T-helper 2 cell treated with Interferon-gamma antibody and Interleukin-4, amounts not matched to agents 5 μg/mL and 100 μg/mL, for 36 hours (primary cell): Measurements from ENCODE around the gene PLCB4.

Experiments
- DNase-seq: peaks from one replicate; pipeline ENCODE4 v3.0.0; 2021; ENCODE audit warnings: low spot score
- H3K27ac Mint-ChIP-seq: one replicate; pipeline ENCODE4 v1.8.0; 2021; ENCODE audit warnings: mild to moderate bottlenecking, mixed read lengths
- H3K27me3 Mint-ChIP-seq: one replicate; pipeline ENCODE4 v1.8.0; 2021; ENCODE audit warnings: low read depth, mixed read lengths
- H3K36me3 Mint-ChIP-seq: one replicate; pipeline ENCODE4 v1.8.0; 2021; ENCODE audit warnings: low read depth, mixed read lengths
- H3K4me1 Mint-ChIP-seq: one replicate; pipeline ENCODE4 v1.8.0; 2021; ENCODE audit warnings: low read depth, mixed read lengths
- H3K4me3 Mint-ChIP-seq: one replicate; pipeline ENCODE4 v1.8.0; 2022; ENCODE audit warnings: mild to moderate bottlenecking, moderate library complexity, mixed read lengths
- H3K9me3 Mint-ChIP-seq: one replicate; pipeline ENCODE4 v1.8.0; 2021; ENCODE audit warnings: mixed read lengths

PLCB4 gene

DNA sequence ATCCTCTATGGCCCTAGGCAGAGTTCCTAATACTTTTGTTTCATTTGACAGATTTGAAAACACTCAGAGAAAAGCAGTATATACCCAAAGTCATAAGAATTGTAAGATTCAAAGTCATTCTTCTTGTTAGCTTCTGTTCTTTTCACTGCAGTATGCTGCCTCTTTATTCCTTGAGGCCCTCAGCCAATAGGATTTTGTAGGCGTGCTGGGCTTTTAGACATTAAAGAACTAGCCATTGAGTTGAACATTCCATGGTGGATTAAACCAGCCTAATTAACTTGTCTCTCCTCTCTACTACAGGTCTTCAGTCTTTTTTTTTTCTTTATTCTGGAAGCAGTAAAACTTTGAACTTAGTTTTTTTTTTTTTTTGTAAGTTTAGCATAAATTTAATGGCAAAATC is 186.3 kb downstream of the PLCB4 start:
- Mint-ChIP-seq H3K4me3 (no peak overlapping the region), H3K4me1 (no peaks in the 10 kb centered on the region), H3K27ac (no peak overlapping the region), H3K9me3 (no peaks in the 10 kb centered on the region), H3K36me3 (no peaks in the 10 kb centered on the region), H3K27me3 (no peaks in the 10 kb centered on the region)
- no peak for DNase-seq

DNA sequence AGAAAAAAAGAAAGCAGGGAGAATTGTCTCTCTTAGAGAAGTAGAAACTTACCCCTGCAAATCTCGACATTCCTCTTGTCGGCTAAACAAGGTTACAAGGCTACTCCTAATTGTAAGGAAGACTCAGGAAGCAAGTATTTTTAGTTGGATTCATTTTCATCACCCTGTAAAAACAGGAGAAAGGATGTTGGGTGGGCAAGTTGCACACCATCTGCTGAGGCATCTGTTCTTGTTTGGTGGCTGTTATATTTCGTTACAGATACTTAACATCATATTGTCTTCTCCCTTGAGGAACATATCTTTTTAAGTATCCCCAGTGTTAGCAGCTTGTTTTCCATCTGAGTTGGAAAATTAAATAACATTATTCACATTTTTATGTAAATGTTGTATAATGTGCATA is 187.5 kb downstream of the PLCB4 start:
- H3K9me3 Mint-ChIP-seq, result no peaks in the 10 kb centered on the region
- DNase-seq, result no peak
- no peak overlapping the region for H3K27ac Mint-ChIP-seq
- no peaks in the 10 kb centered on the region for H3K27me3 Mint-ChIP-seq
- no peaks in the 10 kb centered on the region for H3K36me3 Mint-ChIP-seq
- H3K4me1 Mint-ChIP-seq, result no peaks in the 10 kb centered on the region
- H3K4me3 Mint-ChIP-seq, result no peak overlapping the region

DNA sequence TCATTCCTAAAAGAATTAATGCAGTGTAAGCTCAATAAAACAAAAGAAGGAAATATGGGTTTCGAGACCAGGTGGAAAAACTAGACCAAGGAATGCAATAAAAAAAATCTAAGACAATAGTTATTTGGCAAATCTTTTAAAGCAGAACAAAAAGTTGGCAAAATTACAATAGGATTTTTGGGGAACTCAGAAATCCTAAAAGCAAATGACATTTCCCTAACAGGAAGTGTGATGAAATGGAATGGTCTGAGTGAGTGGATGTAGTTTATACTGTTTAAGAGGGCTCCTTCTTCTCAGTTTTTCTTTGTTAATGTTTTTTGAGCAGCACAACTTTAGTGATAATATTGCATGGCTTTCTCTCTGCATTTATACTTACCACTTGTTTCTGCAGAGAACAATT is 190.0 kb downstream of the PLCB4 start:
- no peaks in the 10 kb centered on the region for H3K27me3 Mint-ChIP-seq
- H3K4me1 Mint-ChIP-seq, result no peaks in the 10 kb centered on the region
- no peak overlapping the region for H3K4me3 Mint-ChIP-seq
- H3K27ac Mint-ChIP-seq, result no peak overlapping the region
- no peaks in the 10 kb centered on the region for H3K9me3 Mint-ChIP-seq
- DNase-seq, result no peak
- no peaks in the 10 kb centered on the region for H3K36me3 Mint-ChIP-seq

DNA sequence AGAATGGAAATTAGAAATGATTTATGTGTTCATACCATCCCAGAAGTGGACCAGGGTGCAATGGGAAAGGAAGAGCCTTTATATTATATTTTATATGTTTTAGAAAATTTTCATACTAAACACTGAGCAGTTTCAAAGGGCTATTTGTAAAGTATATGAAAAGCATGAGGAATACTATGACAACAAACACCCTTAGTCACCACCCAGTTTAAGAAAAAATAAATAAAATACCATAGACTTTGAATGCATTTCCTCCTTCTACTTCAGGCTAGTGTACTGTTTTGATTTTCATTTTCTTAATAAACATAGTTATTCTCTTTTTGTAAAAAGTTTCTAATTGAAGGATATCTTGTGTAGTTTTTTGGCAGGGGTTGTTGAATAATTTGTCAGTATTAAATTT is 191.1 kb downstream of the PLCB4 start:
- H3K4me3 Mint-ChIP-seq, result no peak overlapping the region

DNA sequence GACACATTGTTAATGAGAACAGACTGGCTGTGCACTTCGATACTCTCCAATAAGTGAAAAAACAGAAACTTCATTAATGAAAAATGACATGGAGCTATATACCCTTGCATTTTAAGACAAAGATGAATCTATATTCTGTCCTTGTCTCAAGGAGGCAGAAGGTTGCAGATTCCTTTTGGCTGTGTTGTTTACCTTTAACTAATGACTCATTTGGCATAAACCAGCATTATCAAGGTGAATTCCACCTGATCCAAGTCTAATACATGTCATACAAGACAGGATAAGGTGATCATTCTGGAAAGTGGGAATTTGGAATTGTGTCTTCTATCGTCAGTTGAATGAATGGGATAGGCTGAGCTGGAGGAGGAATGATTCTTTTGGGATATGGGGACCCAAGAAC is 192.9 kb downstream of the PLCB4 start:
- DNase-seq, result no peak
- H3K36me3 Mint-ChIP-seq, result no peaks in the 10 kb centered on the region
- no peaks in the 10 kb centered on the region for H3K9me3 Mint-ChIP-seq
- H3K27ac Mint-ChIP-seq, result no peak overlapping the region
- no peak overlapping the region for H3K4me3 Mint-ChIP-seq
- no peaks in the 10 kb centered on the region for H3K4me1 Mint-ChIP-seq
- no peaks in the 10 kb centered on the region for H3K27me3 Mint-ChIP-seq

More for the DNA sequence above, 191.1 kb downstream of the PLCB4 start:
- H3K4me1 Mint-ChIP-seq, result no peaks in the 10 kb centered on the region
- H3K27ac Mint-ChIP-seq, result no peak overlapping the region
- no peak for DNase-seq
- H3K36me3 Mint-ChIP-seq, result no peaks in the 10 kb centered on the region
- H3K27me3 Mint-ChIP-seq, result no peaks in the 10 kb centered on the region
- H3K9me3 Mint-ChIP-seq, result no peaks in the 10 kb centered on the region

DNA sequence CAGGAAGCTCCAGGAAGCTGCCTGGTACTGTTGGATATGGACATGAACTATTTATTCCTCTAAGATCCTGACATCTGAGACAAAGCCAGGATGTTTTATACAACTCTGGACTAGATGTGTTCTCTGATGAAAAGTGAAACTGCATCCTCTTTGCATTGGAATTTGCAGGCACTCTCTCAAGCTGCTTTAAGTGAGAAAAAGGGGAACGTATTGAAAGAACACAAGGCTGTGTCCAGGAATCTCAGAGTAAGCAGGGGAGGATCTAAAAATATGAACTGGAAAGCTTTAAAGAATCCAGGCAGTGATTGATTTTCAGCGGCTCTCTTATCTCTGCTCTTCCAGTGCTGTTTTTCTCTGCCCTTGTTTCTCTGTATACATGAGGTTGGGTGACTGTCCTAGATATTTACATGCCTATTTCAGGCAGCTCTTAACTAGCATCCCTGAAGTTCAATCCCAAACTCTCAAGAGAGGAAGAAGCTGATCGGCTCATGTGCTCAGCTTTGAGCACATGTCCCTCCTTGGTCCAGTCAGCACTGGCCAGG is 193.8 kb downstream of the PLCB4 start:
- H3K4me3 Mint-ChIP-seq, result no peak overlapping the region
- no peaks in the 10 kb centered on the region for H3K27me3 Mint-ChIP-seq
- no peaks in the 10 kb centered on the region for H3K9me3 Mint-ChIP-seq
- no peaks in the 10 kb centered on the region for H3K4me1 Mint-ChIP-seq
- no peak for DNase-seq
- no peak overlapping the region for H3K27ac Mint-ChIP-seq
- H3K36me3 Mint-ChIP-seq, result no peaks in the 10 kb centered on the region

DNA sequence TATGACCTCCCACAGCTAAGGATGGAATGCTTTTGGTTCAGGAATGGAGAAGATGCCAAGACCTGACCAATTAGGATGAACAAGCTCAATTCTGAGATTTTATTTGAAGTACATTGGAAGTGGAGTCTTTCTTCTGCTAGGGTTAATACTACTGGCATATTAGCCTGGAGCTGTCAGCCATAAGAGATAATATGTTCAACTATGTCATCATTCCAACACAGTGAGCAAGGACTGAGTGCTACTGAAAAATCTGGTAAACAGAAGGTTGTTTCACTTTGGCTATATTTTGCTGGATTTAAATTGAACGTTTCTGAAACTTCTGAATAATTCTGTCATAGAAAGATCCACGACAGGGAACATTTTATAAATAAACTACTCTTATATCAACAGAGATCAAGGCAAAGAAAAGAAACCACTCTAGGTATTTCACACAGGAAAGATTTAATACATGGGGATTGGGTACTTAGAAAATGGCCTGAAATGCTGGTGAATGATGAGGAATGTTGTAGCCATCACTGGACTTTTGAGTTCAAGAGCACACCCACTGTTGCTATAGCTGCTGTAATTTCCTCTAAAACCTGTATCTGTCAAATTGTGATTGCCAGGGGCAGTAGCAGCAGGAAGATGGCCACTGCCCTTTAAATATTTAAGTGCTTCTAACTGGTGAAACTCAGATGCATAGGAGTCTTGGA is 200.5 kb downstream of the PLCB4 start:
- DNase-seq, result no peak
- H3K4me3 Mint-ChIP-seq, result no peak overlapping the region
- H3K9me3 Mint-ChIP-seq, result no peaks in the 10 kb centered on the region
- H3K27me3 Mint-ChIP-seq, result no peaks in the 10 kb centered on the region
- H3K27ac Mint-ChIP-seq, result no peak overlapping the region
- no peaks in the 10 kb centered on the region for H3K36me3 Mint-ChIP-seq
- no peaks in the 10 kb centered on the region for H3K4me1 Mint-ChIP-seq

DNA sequence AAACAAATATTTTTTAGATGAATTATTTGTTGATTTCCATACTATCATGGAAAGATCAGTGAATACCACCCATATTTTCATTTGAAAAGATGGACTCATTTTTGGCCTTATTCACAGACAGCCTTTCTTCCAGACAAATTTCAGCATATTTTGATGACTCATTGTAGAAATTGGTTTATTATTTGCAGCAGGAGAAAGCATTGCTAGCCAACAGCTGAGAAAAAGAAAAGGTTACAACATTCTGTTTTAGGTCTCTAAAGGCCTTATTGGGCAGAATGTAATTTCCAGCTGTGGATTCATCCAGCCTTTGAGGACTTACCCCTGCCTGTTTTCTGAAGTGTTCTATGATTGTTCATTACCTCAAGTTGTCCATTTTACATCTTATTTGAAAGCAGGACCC is 201.9 kb downstream of the PLCB4 start:
- Mint-ChIP-seq H3K4me3 (no peak overlapping the region), H3K36me3 (no peaks in the 10 kb centered on the region), H3K27ac (no peak overlapping the region)

DNA sequence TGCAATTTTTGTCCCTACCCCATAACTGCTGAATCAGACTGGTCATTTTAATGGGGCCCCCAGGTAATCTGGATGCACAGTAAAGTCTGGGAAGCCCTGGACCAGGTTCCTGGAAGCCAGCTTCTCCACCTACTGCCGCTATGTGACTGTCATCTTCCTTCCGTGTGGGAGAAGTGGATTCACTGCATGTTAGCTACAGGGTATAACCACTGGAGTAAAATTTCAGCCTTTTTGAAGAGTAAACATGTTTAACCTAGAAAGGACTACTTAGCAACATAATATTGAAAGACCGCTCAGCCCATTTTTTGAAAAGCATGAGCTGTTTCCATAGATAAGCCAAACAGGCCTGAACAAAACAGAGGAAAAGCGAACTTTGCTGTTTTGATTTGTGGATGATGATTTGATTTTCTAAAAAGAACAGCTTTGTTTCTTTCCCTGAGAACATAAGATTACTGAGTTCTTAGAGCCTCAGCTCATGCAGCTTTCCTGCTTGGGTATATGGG is 208.1 kb downstream of the PLCB4 start:
- no peaks in the 10 kb centered on the region for H3K4me1 Mint-ChIP-seq
- DNase-seq, result no peak
- H3K36me3 Mint-ChIP-seq, result no peaks in the 10 kb centered on the region
- no peak overlapping the region for H3K27ac Mint-ChIP-seq
- no peak overlapping the region for H3K4me3 Mint-ChIP-seq
- peaks cover 8% of the 10 kb centered on the region for H3K9me3 Mint-ChIP-seq
- no peaks in the 10 kb centered on the region for H3K27me3 Mint-ChIP-seq

More for the DNA sequence above, 201.9 kb downstream of the PLCB4 start:
- DNase-seq, result no peak
- no peaks in the 10 kb centered on the region for H3K4me1 Mint-ChIP-seq
- H3K27me3 Mint-ChIP-seq, result no peaks in the 10 kb centered on the region
- H3K9me3 Mint-ChIP-seq, result peaks cover 3% of the 10 kb centered on the region

DNA sequence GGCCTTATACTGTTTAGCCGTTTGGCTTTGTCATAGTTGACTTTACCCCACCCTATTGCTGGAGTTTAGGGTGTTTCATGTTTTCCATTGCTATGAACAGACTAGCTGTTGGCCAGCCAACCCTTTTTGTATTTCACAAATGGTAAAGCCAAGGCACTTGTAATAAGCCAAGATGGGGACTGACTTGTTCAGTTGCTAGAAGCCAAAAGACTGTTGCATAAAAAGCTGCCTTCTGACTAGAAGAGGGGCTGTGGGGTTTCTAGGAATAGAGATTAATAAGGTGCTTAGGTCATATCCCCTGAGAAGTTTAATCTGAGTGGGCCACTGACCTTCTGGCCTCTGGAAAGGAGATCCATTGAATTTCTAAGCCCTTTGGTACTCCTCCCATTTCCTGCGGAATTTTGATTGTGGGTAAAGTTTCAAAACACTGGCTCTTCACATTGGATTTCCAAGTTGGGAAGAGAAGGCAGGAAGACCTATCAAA is 211.1 kb downstream of the PLCB4 start:
- H3K27me3 Mint-ChIP-seq, result no peaks in the 10 kb centered on the region
- H3K9me3 Mint-ChIP-seq, result peaks cover 5% of the 10 kb centered on the region
- no peaks in the 10 kb centered on the region for H3K4me1 Mint-ChIP-seq
- no peak overlapping the region for H3K4me3 Mint-ChIP-seq
- no peak overlapping the region for H3K27ac Mint-ChIP-seq
- H3K36me3 Mint-ChIP-seq, result no peaks in the 10 kb centered on the region
- DNase-seq, result no peak

DNA sequence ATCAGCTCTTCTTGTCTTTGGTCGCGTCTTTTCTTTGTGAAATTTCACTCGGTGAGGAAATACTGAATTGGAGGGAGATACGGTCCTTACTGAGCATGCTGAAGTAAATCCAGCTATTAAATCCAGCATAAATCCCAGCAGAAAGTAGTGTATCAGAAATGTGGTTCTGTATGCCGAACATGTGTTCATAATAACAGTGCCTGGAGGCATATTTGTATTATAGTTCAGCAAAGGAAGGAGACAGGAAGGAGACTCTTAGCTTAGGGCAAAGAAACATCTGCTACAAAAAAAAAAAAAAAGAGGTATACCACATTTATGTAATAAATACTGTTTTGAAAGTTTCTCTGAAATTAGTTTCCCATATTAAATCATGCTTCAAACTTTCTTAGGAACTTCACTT is 211.8 kb downstream of the PLCB4 start:
- Mint-ChIP-seq H3K9me3 (peaks cover 4% of the 10 kb centered on the region), H3K4me3 (no peak overlapping the region), H3K27me3 (no peaks in the 10 kb centered on the region), H3K4me1 (no peaks in the 10 kb centered on the region), H3K27ac (no peak overlapping the region), H3K36me3 (no peaks in the 10 kb centered on the region)
- no peak for DNase-seq

DNA sequence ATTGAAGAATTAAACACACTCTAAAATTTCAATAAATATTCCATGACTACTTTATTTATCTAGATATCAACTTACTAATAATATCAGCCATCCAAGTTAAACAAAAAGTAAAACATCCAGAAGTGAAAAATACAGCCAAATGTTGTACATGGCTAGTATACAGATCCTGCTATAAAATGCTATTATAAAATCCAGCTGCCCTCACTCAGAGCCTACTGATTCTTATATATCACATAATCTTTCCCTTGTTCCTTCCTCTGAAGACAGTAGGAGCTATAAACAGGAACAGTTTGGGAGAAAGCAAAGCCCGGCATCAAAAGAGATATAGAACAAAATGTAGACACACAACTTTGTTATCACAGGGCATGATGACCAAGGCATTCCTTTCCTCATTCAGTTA is 212.9 kb downstream of the PLCB4 start:
- H3K27me3 Mint-ChIP-seq, result no peaks in the 10 kb centered on the region
- no peaks in the 10 kb centered on the region for H3K36me3 Mint-ChIP-seq
- H3K4me3 Mint-ChIP-seq, result no peak overlapping the region
- no peak overlapping the region for H3K27ac Mint-ChIP-seq
- peaks cover 4% of the 10 kb centered on the region for H3K9me3 Mint-ChIP-seq
- no peak for DNase-seq
- no peaks in the 10 kb centered on the region for H3K4me1 Mint-ChIP-seq

DNA sequence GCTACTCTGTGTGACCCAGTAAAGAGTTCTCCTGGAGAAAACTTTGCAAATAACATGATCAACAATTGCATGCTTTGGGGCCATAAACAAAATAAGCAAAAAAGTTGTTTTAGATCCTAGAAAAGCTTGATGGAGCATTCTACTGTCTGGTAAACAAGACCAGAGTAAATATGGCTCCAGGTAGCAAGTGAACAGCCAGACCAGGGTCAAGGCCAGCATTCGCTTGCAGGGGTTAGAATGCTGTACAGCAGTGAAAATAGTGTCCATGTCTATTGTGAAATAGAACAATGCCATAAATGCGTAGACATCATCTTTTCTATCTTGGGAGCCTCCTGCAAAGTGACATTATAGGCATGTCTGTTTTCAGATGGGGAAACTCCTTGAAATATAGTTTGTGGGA is 216.7 kb downstream of the PLCB4 start:
- H3K9me3 Mint-ChIP-seq, result peaks cover 5% of the 10 kb centered on the region

DNA sequence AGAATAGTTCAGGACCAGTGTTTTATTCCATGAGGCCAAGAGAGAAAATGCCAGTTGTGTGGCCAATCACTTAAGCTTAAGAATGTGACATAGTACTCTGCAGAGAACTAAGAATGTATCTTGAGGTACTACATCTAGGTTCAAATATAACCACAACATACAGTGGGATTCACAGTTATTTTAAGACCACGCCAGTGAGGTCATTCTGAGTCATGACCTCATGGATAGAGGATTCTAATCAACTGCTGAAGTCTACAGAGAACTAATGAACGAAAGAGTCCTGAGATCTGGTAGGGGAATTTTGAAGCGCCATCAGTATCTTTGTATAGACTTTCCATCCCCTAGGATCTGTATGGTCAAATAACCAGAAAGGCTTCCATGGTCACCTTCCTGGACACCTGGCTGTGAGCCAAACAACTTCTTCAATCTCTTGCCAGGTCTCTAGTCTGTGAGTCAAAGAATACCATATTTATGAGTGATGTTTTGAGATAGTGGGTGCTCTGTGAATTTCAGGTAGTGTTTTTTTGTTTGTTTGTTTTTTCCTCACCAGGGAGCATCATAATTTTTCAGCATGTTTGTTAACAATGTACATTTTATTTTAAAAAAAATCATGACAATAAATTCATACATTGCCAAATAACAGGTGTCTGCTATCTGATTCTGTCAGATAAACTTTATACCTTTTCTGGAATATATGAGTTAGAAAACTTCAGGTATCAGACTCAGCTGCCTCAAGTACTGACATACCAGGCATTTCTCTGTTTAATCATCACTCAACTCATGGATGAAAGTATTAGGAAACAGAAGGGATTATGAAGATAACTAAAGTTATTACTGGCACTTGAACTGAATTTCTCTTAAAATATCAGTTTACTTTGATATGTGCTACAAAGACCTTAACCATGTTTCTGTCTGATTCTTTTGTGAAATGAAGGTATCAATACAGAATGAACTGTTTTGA is 217.9 kb downstream of the PLCB4 start:
- no peaks in the 10 kb centered on the region for H3K27me3 Mint-ChIP-seq
- no peaks in the 10 kb centered on the region for H3K36me3 Mint-ChIP-seq

More for the DNA sequence above, 216.7 kb downstream of the PLCB4 start:
- Mint-ChIP-seq H3K36me3 (no peaks in the 10 kb centered on the region), H3K27ac (no peak overlapping the region), H3K27me3 (no peaks in the 10 kb centered on the region), H3K4me1 (no peaks in the 10 kb centered on the region), H3K4me3 (no peak overlapping the region)
- DNase-seq, result no peak

More for the DNA sequence above, 217.9 kb downstream of the PLCB4 start:
- Mint-ChIP-seq H3K4me1 (no peaks in the 10 kb centered on the region), H3K4me3 (no peak overlapping the region), H3K27ac (no peak overlapping the region), H3K9me3 (peaks cover 5% of the 10 kb centered on the region)
- DNase-seq, result no peak
